Kidney (tissue), 14 donors: ENCODE data around the gene L3MBTL4. TPM values are rescaled to one million over a fixed set of nuclear protein-coding genes. Genes with fewer than 3 reads are reported as not detected.

Experiments used
- DNase-seq, 5 donors: peaks; one replicate each; pipeline ENCODE4 v3.0.0-alpha.2; 2013 to 2020
- FAIRE-seq: peaks from 2 replicates; lab custom pipeline; 2012; peaks lifted over from hg19 to GRCh38; lab: Jason Lieb, UNC
- H3K27ac ChIP-seq, 2 donors: one replicate each; pipeline ENCODE4 v1.7.0; 2013; ENCODE audit warnings: low read depth in 2 of 2, low read length in 2 of 2, inconsistent platforms in 1 of 2
- H3K27me3 ChIP-seq: one replicate; pipeline ENCODE4 v1.7.1; 2013; ENCODE audit warnings: low read length, inconsistent platforms; ENCODE audit not compliant: control insufficient read depth, insufficient read depth
- H3K36me3 ChIP-seq, 3 donors: one replicate each; pipeline versions ENCODE4 v1.7.0 to v1.7.1; 2013; ENCODE audit warnings: low read length in 3 of 3, control low read depth in 1 of 3, inconsistent platforms in 1 of 3; ENCODE audit not compliant: insufficient read depth in 3 of 3, control insufficient read depth in 2 of 3
- H3K4me1 ChIP-seq, 3 donors: one replicate each; pipeline versions ENCODE4 v1.7.0 to v1.7.1; 2013; ENCODE audit warnings: low read length in 3 of 3, inconsistent platforms in 1 of 3, low read depth in 1 of 3; ENCODE audit not compliant: control insufficient read depth in 2 of 3, insufficient read depth in 2 of 3
- H3K4me3 ChIP-seq, 3 donors: one replicate each; pipeline versions ENCODE4 v1.7.0 to v1.8.1; 2013; ENCODE audit warnings: low read length in 3 of 3, control low read depth in 1 of 3, inconsistent platforms in 1 of 3
- H3K9ac ChIP-seq, 3 donors: one replicate each; pipeline versions ENCODE4 v1.7.0 to v1.7.1; 2013; ENCODE audit warnings: low read length in 3 of 3, control low read depth in 1 of 3, inconsistent platforms in 1 of 3
- H3K9me3 ChIP-seq, 3 donors: one replicate each; pipeline versions ENCODE4 v1.7.0 to v1.7.1; 2013; ENCODE audit warnings: low read length in 3 of 3, control low read depth in 1 of 3, inconsistent platforms in 1 of 3; ENCODE audit not compliant: control insufficient read depth in 2 of 3, insufficient read depth in 1 of 3
- intact Hi-C: fragments of 100-400 bp; cut with DNase I; formaldehyde crosslinking; loops from one replicate; pipeline ENCODE4 v1.11.1; 2022
- polyA plus RNA-seq: library from polyadenylated mRNA; stranded (reverse); fragments of 350-450 nt; fragmentation: Illumina TruSeq; extraction: RNeasy Lipid Tissue Mini Kit (QIAGEN cat#74804); gene quantifications from one replicate; pipeline ENCODE4 v1.2.3, GENCODE V29; 2014; ENCODE audit warnings: low read depth, low replicate concordance; ENCODE audit not compliant: insufficient read depth
- total RNA-seq: library from RNA; stranded (reverse); fragmentation: NEBNext Ultra II Directional; extraction: Animal tissue kit (Norgen Biotek cat#: 25700); gene quantifications from one replicate; pipeline ENCODE4 v1.2.1, GENCODE V29; 2021
- TF ChIP-seq, protein P1 (sequence below): IDR thresholded peaks from 3 replicates; pipeline ENCODE4 v1.5.1; 2012; ENCODE audit warnings: mild to moderate bottlenecking, moderate library complexity, borderline replicate concordance; ENCODE audit not compliant: insufficient read depth; ENCODE audit errors: extremely low read depth
- donor health status: control.
- donor health status: control.
- donor health status: control.
- donor health status: control.
- donor health status: control.
- donor health status: DM: yes; HTN: yes; CAD: no.
- donor health status: Normal renal cell carcinoma (clear cell type).

Gene L3MBTL4
- total and polyA plus RNA-seq, 2 donors from 2014 or later: 3.9 to 15.2 TPM

- Histone ChIP-seq H3K4me3 (no peak overlapping the region), H3K27ac (no peak overlapping the region), H3K9me3 (no peaks in the 10 kb centered on the region), H3K4me1 (no peaks in the 10 kb centered on the region), H3K27me3 (no peaks in the 10 kb centered on the region), H3K36me3 (no peaks in the 10 kb centered on the region), H3K9ac (no peak overlapping the region)
- FAIRE-seq (no peak), DNase-seq (no peak)
- intact Hi-C loops: no loop called here
- TF ChIP-seq, protein P1, sequence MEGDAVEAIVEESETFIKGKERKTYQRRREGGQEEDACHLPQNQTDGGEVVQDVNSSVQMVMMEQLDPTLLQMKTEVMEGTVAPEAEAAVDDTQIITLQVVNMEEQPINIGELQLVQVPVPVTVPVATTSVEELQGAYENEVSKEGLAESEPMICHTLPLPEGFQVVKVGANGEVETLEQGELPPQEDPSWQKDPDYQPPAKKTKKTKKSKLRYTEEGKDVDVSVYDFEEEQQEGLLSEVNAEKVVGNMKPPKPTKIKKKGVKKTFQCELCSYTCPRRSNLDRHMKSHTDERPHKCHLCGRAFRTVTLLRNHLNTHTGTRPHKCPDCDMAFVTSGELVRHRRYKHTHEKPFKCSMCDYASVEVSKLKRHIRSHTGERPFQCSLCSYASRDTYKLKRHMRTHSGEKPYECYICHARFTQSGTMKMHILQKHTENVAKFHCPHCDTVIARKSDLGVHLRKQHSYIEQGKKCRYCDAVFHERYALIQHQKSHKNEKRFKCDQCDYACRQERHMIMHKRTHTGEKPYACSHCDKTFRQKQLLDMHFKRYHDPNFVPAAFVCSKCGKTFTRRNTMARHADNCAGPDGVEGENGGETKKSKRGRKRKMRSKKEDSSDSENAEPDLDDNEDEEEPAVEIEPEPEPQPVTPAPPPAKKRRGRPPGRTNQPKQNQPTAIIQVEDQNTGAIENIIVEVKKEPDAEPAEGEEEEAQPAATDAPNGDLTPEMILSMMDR: no peak
Observed at GRCh38 chr18:5979176-5979888, 435.4 kb downstream of the L3MBTL4 start.

- TF ChIP-seq, protein P1: no peak
- no peak for FAIRE-seq
- intact Hi-C loops: no loop called here
Observed at GRCh38 chr18:5977022-5977421, 437.7 kb downstream of the L3MBTL4 start.

GRCh38 chr18:5975111-5976002 is 439.4 kb downstream of the L3MBTL4 start:
- Histone ChIP-seq H3K9me3 (no peaks in the 10 kb centered on the region), H3K4me3 (no peak overlapping the region), H3K9ac (no peak overlapping the region), H3K36me3 (no peaks in the 10 kb centered on the region), H3K4me1 (no peaks in the 10 kb centered on the region), H3K27me3 (no peaks in the 10 kb centered on the region), H3K27ac (no peak overlapping the region)
- intact Hi-C loops: no loop called here
- FAIRE-seq (no peak), DNase-seq (no peak)
- TF ChIP-seq, protein P1: no peak

More at GRCh38 chr18:5977022-5977421, 437.7 kb downstream of the L3MBTL4 start:
- Histone ChIP-seq H3K9me3 (no peaks in the 10 kb centered on the region), H3K9ac (no peak overlapping the region), H3K36me3 (no peaks in the 10 kb centered on the region), H3K4me1 (no peaks in the 10 kb centered on the region), H3K4me3 (no peak overlapping the region), H3K27me3 (no peaks in the 10 kb centered on the region), H3K27ac (no peak overlapping the region)
- DNase-seq: no peak
